GM12874 (cell line): ENCODE results near the gene ZC3H12D.

Experiments
- CTCF ChIP-seq: IDR thresholded peaks from 2 replicates; pipeline ENCODE4 v1.5.1; 2011; ENCODE audit warnings: low read depth, mild to moderate bottlenecking, control low read depth, low read length, moderate library complexity; ENCODE audit not compliant: insufficient read depth

The ZC3H12D gene

DNA sequence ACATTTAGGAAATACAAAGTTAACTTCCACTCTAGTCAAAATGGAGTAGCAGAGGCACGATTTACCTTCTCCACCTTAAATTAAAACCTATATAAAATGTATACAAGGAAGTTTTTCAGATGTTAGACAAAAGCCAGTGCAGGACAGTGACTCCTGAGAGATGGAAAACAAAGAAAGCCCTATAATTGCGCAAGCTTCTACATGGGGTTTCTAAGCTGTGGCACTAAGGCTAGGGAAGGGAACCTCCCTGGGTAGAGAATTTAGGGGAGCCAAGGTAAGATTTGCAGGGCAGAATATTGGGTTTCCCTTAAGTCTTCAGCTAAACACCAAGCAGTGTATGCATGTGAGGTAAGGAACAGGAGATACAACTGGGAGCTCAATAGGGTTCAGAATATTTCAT lies 18.5 kb upstream of the ZC3H12D start:
- no peak for TF ChIP-seq CTCF

- no peak for TF ChIP-seq CTCF
Measured at GRCh38 chr6:149501768-149502167, 17.0 kb upstream of the ZC3H12D start.

DNA sequence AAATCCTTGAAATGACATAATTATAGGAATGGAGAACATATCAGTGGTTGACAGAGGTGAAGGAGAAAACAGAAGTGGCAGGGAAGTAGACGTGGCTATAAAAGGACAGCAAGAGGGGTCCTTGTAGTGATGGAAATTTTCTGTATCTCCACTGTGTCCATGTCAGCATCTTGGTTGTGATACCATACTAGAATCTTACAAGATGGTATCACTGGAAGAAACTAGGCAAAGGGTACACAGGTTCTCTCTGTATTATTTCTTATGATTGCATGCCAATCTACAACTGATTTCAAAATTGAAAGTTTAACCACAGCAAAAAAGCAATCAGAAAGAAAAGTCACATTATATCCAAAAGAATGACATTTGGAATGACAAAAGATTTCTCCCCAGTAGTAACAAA lies 16.4 kb upstream of the ZC3H12D start:
- no peak for TF ChIP-seq CTCF

DNA sequence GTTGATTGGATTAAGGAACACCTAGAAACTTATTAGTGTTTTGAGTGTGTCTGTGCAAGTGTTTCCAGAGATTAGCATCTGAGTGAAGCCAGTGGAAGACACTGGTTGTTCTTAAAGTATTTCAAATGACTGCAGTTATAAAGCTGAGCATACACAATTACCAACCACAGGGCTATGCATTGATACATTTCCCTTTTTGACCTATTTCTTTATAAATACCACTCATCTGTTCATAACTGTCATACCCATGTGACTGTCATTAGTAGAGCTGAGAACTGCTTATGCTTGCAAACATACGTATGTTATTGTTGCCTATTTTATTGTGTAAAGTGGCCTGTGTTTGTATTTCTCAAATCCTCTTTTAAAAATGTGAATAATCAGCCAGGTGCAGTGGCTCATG lies 15.3 kb upstream of the ZC3H12D start:
- TF ChIP-seq CTCF: no peak

DNA sequence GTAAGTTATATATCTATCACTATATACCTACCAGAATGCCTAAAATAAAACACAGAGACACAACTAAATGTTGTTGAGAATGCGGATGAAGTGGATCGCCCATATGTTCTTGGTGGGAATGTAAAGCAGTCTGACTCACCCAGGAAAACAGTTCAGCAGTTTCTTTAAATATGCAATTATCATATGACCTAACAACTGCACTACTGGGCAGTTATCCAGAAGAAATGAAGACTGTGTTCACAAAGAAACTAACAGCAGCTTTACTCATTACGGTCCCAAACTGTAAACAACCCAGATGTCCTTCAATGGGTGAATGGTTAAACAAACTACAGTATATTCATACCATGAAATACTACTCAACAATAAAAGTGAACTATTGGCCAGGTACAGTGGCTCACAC lies 14.3 kb upstream of the ZC3H12D start:
- TF ChIP-seq CTCF: no peak

DNA sequence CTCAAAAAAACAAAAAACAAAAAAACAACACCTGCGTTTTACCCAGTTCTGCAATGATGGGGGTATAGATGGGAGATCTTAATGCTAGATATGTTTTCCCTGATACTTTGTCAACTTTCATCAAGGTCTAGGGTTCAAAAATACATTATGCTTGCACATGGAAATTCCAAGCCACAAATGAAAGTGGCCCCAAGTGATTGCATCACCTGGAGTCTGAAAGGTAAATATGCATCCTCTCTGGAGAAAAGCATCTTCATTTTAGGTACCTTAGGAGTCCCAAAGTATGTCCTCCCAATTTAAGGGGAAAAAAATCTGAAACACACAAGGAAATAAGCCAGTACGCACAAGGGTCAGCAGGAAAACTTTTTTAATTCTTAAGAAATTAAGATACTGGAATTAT lies 12.6 kb upstream of the ZC3H12D start:
- no peak for TF ChIP-seq CTCF

DNA sequence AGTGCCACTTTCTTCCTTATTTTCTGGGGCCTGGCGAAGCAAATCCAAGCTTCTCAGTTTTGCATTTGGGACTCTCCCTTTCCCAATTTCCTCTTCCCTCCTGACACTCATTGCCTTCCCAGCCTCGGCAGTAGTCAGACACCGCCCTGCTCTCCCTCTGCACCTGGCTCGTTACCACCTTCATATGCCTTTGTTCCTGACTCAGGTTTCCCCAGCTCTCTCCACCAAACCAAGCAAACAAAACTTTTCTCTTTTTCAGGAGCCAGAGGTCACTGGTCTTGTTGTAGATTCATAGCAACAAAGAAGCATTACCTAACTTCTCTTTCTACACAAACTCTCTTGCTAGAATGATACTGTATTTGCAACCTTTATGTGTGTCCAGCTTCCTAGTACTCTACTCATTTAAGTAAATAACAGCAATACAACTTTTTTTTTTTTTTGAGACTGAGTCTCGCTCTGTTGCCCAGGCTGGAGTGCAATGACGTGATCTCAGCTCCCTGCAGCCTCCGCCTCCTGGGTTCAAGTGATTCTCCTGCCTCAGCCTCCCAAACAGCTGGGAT lies 9.0 kb upstream of the ZC3H12D start:
- TF ChIP-seq CTCF: no peak

DNA sequence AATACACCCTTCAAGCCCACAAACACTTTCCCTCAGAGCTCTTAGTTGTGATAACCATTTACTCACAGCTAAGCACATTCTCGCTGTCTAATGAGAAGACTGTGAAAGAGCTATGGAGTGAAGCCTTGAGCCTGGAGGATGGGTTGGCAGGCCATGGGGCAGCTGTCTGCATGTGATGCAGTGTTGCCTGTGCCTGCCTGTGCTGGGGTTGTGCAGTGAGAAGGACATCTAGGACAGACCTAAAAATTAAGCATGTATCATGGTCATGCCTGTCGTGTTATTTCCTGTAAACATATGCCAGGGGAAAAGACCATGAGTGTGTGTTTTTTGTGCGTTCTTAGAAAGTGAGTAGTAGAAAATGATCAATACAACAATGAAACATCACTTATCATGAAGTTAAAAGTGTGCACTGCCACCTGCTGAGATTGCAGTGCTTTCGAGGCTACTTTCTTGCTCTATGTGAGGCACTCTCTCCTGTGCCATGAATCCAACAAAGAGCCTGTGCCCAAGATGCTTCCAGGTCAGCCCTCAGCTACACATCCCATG lies 8.1 kb upstream of the ZC3H12D start:
- TF ChIP-seq CTCF: no peak
